Parathyroid adenoma (tissue), 2 donors: ENCODE measurements around the gene FMNL3.

Source experiments
- H2AFZ ChIP-seq: fragments of 300-600 bp; sonication (generic); one replicate; pipeline ENCODE4 v1.7.0; 2017; ENCODE audit warnings: antibody characterized with exemption, mild to moderate bottlenecking
- H3K27ac ChIP-seq: fragments of 300-600 bp; sonication (generic); one replicate; pipeline ENCODE4 v1.7.0; 2017
- H3K27me3 ChIP-seq: fragments of 300-600 bp; sonication (generic); one replicate; pipeline ENCODE4 v1.7.0; 2017; ENCODE audit warnings: low read length; ENCODE audit not compliant: control insufficient read depth, insufficient read depth
- H3K36me3 ChIP-seq: fragments of 300-600 bp; sonication (generic); one replicate; pipeline ENCODE4 v1.7.0; 2017; ENCODE audit warnings: low read length; ENCODE audit not compliant: control insufficient read depth, insufficient read depth
- H3K4me1 ChIP-seq: fragments of 300-600 bp; sonication (generic); one replicate; pipeline ENCODE4 v1.7.0; 2017; ENCODE audit warnings: control low read depth
- H3K4me2 ChIP-seq: fragments of 300-600 bp; sonication (generic); one replicate; pipeline ENCODE4 v1.7.0; 2017; ENCODE audit warnings: low read length
- H3K4me3 ChIP-seq: fragments of 300-600 bp; sonication (generic); one replicate; pipeline ENCODE4 v1.7.0; 2017; ENCODE audit warnings: low read depth, low read length
- H3K79me2 ChIP-seq: fragments of 300-600 bp; sonication (generic); one replicate; pipeline ENCODE4 v1.7.0; 2017; ENCODE audit warnings: control low read depth
- H3K9ac ChIP-seq: fragments of 300-600 bp; sonication (generic); one replicate; pipeline ENCODE4 v1.7.0; 2017; ENCODE audit warnings: mild to moderate bottlenecking
- H3K9me3 ChIP-seq: fragments of 300-600 bp; sonication (generic); one replicate; pipeline ENCODE4 v1.7.0; 2017; ENCODE audit warnings: low read length; ENCODE audit not compliant: control insufficient read depth
- CTCF ChIP-seq: fragments of 300-600 bp; sonication (generic); IDR thresholded peaks from one replicate; pipeline ENCODE4 v1.7.0; 2017; ENCODE audit warnings: antibody characterized with exemption, mild to moderate bottlenecking
- donor health status: primary hyperparathyroidism.

FMNL3 gene

DNA sequence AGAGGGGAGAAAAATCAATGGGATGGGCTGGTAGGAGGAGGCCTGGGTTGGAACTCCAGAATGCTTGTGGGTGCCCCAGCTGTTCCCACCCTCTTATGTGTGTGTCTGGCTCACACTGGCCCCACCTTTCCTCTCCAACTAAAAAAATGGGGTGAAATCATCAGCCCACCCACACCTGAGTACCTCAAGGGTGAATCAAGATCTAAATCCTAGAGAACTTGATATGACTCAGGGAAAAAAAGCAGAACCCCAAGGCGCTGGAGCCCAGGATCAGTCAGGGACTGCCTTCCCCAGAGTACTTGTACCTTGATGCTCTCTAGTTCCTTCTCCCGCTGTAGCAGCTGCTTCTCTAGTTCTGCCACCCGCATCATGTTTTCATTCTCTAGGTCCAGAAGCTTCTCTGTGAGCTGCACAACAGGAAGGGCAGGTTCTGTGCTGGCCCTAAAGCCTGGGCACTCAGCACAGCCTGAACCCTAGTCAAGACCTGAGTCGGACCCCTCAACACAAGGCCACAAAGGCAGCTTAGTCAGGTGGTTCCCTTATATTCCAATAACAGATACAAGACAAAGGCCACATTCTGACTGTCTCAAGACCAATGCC is 54.2 kb downstream of the FMNL3 start:
- H3K79me2 ChIP-seq = no peaks in the 10 kb centered on the region
- no peaks in the 10 kb centered on the region for H3K27me3 ChIP-seq
- H3K9ac ChIP-seq = no peak overlapping the region
- H3K4me3 ChIP-seq = no peak overlapping the region
- no peaks in the 10 kb centered on the region for H3K9me3 ChIP-seq
- no peak overlapping the region for H3K27ac ChIP-seq
- no peaks in the 10 kb centered on the region for H3K36me3 ChIP-seq
- no peak overlapping the region for H3K4me2 ChIP-seq
- H2AFZ ChIP-seq = no peak overlapping the region
- no peaks in the 10 kb centered on the region for H3K4me1 ChIP-seq
- no peak for TF ChIP-seq CTCF

- TF ChIP-seq CTCF = no peak
- no peaks in the 10 kb centered on the region for H3K27me3 ChIP-seq
- no peak overlapping the region for H3K27ac ChIP-seq
Observed at GRCh38 chr12:49651855-49652254, 55.4 kb downstream of the FMNL3 start.

GRCh38 chr12:49649892-49650291 is 57.3 kb downstream of the FMNL3 start:
- Histone ChIP-seq H3K79me2 (no peaks in the 10 kb centered on the region), H3K4me2 (no peak overlapping the region), H3K4me1 (peaks cover 3% of the 10 kb centered on the region), H3K9ac (no peak overlapping the region), H3K36me3 (no peaks in the 10 kb centered on the region), H2AFZ (no peak overlapping the region), H3K27me3 (no peaks in the 10 kb centered on the region), H3K9me3 (no peaks in the 10 kb centered on the region), H3K27ac (no peak overlapping the region), H3K4me3 (no peak overlapping the region)
- TF ChIP-seq CTCF = no peak

More at GRCh38 chr12:49651855-49652254, 55.4 kb downstream of the FMNL3 start:
- H3K9me3 ChIP-seq = no peaks in the 10 kb centered on the region
- no peaks in the 10 kb centered on the region for H3K36me3 ChIP-seq
- no peak overlapping the region for H3K4me3 ChIP-seq
- no peaks in the 10 kb centered on the region for H3K4me1 ChIP-seq
- H3K9ac ChIP-seq = no peak overlapping the region
- H3K79me2 ChIP-seq = no peaks in the 10 kb centered on the region
- no peak overlapping the region for H2AFZ ChIP-seq
- H3K4me2 ChIP-seq = no peak overlapping the region

- Histone ChIP-seq H3K4me3 (no peak overlapping the region), H3K4me2 (no peak overlapping the region), H3K4me1 (peaks cover 3% of the 10 kb centered on the region), H3K36me3 (no peaks in the 10 kb centered on the region), H3K27ac (no peak overlapping the region), H3K9me3 (no peaks in the 10 kb centered on the region), H3K79me2 (no peaks in the 10 kb centered on the region), H2AFZ (no peak overlapping the region), H3K9ac (no peak overlapping the region), H3K27me3 (no peaks in the 10 kb centered on the region)
- TF ChIP-seq CTCF = no peak
Observed at GRCh38 chr12:49649445-49649844, 57.8 kb downstream of the FMNL3 start.

DNA sequence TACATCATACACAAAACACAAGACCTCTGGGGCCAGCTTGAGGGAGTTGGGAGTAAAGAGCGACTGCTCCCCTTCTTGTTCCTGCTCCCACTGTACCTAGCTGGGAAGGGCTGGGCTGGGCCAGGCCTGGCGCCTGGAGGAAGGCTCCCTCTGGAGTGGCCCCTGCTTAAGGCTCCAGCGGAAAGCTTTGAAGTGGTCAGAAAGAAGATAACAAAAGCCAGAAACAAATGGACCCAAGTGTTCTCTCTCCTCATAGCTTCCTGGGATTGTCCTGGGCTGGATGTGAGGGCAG is 58.5 kb downstream of the FMNL3 start:
- no peak overlapping the region for H3K9ac ChIP-seq
- H3K9me3 ChIP-seq = no peaks in the 10 kb centered on the region
- H3K27ac ChIP-seq = no peak overlapping the region
- H2AFZ ChIP-seq = no peak overlapping the region
- H3K36me3 ChIP-seq = no peaks in the 10 kb centered on the region
- H3K79me2 ChIP-seq = no peaks in the 10 kb centered on the region
- H3K4me3 ChIP-seq = no peak overlapping the region
- peaks cover 3% of the 10 kb centered on the region for H3K4me1 ChIP-seq
- H3K4me2 ChIP-seq = no peak overlapping the region
- H3K27me3 ChIP-seq = no peaks in the 10 kb centered on the region
- TF ChIP-seq CTCF = no peak
